NCI-H2171 treated with DMSO at 0.1 percent for 48 hours (cell line): ENCODE data around the gene SUSD1.

Experiments
- DNase-seq: peaks from one replicate; lab custom pipeline; 2025; lab: John Stamatoyannopoulos, UW

The SUSD1 gene

GRCh38 chr9:112012026-112012902, 162.8 kb downstream of the SUSD1 start:
- DNase-seq: no peak

DNA sequence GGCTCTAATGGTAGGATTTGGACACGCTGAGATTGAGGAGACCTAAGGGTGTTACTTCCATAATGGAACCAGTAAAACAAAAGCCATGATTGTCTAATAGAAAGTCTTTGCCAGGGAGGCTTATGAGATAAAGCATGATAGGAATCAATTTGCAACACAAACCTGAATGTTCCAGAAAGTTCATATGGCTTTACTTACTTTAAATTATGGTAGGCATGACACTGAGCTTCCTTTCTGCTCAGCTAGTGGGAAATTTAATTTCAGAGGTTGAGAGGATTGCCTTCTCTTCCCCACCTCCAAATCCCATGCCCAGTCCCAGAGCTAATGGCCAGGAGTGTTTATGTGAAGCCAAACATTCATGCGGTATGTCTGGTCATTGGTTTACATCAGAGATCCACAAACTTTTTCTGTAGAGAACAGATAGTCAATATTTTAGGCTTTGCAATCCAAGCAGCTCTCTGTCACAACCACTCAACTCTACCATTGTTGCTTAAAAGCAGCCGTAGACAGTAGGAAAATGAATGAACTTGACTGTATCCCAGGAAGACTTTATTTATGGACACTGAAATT, 164.0 kb downstream of the SUSD1 start:
- no peak for DNase-seq

- no peak for DNase-seq
These were observed 164.6 kb downstream of the SUSD1 start for GRCh38 chr9:112010537-112010936.

- DNase-seq: no peak
These were observed 165.4 kb downstream of the SUSD1 start for GRCh38 chr9:112009656-112010055.

- no peak for DNase-seq
These were observed 167.4 kb downstream of the SUSD1 start for GRCh38 chr9:112007575-112008240.

DNA sequence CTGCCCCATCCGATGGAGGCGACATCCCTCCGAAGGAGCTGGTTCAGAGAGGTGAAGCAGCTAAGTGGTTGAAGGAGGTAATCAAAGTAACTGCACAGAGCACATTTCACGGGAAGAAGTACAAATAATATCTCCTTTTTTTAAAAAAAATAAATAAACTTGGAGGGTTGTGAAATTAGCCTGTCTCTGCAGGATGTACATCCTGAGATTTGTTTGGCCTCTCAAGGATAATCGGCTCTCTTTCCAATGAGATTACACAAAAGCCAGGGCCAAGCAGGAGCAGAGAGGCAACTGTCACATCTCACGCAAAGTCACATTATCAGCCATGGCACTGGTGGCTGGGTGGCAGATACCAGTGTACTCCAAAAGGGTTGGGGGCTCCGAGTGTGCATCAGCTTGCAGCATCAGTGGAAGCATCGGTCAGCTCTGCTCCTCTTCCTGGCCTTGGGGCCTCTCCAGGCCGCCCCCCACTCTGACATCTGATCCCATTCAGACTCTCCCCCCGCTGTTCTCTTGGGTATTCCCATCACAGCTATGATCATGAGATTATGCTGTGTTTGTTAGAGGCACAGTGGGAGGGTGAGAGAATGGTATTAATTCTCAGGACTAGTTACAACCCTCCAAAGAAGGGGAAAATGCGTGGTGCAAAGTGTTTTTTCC, 168.6 kb downstream of the SUSD1 start:
- DNase-seq: no peak

- DNase-seq: no peak
These were observed 169.2 kb downstream of the SUSD1 start for GRCh38 chr9:112005939-112006338.

GRCh38 chr9:112003538-112003937, 171.6 kb downstream of the SUSD1 start:
- DNase-seq: no peak

DNA sequence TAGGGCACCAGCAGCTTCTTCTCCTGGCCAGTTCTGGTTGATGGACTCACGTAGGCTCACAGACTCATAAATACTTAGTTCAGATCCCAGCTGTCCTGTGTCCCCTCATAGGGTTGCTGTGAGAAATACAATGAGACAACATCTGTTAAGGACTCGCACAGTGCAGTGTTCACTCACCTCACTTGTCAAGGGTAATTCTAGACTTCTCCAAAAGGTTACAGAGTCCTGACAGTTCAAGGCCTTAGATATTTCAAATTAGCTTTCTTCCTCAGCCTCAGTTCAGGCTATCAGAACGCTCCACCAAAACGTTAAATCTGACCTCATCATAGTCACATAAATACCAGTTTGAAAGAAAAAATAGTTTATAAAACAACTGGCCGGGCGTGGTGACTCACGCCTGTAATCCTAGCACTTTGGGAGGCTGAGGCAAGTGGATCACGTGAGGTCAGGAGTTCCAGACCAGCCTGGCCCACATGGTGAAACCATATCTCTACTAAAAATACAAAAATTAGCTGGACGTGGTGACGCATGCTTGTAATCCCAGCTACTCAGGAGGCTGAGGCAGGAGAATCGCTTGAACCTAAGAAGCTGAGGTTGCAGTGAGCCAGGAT, 172.1 kb downstream of the SUSD1 start:
- no peak for DNase-seq

GRCh38 chr9:112002131-112002846, 172.8 kb downstream of the SUSD1 start:
- DNase-seq: no peak

GRCh38 chr9:112000743-112001142, 174.4 kb downstream of the SUSD1 start:
- DNase-seq: no peak

DNA sequence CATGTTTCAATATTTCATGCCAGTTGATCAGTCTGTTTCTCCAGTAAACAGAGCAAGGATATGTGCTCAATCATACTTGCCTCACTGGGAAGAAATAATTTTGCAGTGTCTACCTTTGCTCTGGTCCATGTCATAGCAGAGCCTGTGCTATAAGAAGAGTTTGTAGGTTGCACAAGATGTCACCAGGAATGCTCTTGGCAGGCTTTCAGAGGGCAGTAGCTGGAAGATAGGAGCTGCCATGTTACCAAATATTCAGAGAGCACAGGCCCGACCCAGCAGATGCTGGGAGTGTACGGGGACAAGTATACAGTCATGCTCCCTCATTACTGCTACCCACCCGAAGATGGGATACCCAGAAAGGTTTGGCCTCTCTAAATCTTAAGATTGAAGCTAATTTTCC, 175.8 kb downstream of the SUSD1 start:
- DNase-seq: no peak

- DNase-seq: no peak
These were observed 177.3 kb downstream of the SUSD1 start for GRCh38 chr9:111997831-111998230.

DNA sequence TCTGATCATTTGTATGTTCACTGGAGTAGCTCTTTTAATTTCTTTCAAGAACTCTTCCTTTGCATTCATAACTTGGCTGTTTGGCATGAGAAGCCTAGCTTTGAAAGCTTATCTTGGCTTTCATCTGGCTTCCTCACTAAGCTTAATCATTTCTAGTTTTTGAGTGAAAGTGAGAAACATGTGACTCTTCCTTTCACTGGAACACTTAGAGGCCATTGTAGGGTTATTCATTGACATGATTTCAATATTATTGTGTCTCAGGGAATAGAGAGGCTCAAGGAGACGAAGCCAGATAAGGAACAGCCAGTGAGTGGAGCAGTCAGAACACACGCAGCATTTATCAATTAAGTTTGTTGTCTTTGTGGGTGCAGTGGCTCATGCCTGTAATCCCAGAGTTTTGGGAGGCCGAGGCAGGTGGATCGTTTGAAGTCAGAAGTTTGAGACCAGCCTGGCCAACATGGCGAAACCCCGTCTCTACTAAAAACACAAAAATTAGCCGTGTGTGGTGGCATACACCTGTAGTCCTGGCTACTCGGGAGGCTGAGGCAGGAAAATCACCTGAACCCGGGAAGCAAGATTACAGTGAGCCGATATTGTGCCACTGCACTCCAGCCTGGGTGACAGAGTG, 180.2 kb downstream of the SUSD1 start:
- no peak for DNase-seq

DNA sequence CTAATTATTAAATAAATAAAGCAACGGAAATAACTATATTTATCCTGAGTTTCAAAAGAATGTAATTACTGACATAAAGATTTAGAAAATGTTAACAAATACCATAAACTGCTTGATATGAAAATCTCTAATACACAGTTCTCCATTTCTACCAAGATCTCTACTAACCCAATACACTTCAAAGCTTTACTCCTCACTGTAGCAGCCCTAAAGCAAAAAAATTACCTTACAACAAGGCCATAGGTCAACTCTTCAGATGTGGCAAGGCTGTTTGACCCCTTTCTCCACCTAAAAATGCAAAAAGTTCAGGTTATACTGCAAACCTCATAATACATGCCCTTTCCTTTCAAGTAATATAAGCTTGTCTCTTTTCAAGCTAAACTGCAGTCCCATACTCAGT, 181.8 kb downstream of the SUSD1 start:
- DNase-seq: no peak

- DNase-seq: no peak
These were observed 182.6 kb downstream of the SUSD1 start for GRCh38 chr9:111992523-111992922.

DNA sequence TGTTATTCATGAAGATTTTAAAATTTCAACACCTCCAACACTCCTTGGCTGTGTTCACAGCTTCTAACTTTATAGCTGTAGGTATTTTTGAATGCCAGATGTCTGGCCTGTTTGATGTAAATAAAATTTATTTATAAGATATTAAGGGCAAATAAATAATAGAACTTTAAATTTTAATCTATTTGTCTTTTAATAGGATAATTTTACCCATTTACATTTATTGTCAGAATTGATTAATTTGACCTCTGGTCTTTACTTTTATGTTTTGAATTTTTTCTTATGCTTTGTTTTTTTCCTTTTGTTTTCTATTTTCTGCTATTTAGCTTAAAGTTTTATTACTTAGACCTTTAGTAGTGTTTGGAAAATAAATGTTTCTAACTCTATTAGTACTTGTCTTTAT, 183.9 kb downstream of the SUSD1 start:
- no peak for DNase-seq
